Superior temporal gyrus (tissue), 1 donor: ENCODE data around the gene EEF1E1.

Experiments
- DNase-seq: peaks from one replicate; pipeline ENCODE4 v3.0.0-alpha.2; 2016; ENCODE audit errors: extremely low spot score

Gene EEF1E1

GRCh38 chr6:8087870-8088754 is 14.2 kb downstream of the EEF1E1 start:
- DNase-seq = no peak

GRCh38 chr6:8086755-8087306 is 15.5 kb downstream of the EEF1E1 start:
- no peak for DNase-seq

- DNase-seq = no peak
These were observed 17.3 kb downstream of the EEF1E1 start for GRCh38 chr6:8085053-8085511.

GRCh38 chr6:8084586-8084985 is 17.8 kb downstream of the EEF1E1 start:
- no peak for DNase-seq

- DNase-seq = no peak
These were observed 19.1 kb downstream of the EEF1E1 start for GRCh38 chr6:8082954-8083858.

- no peak for DNase-seq
These were observed 19.8 kb downstream of the EEF1E1 start for GRCh38 chr6:8082572-8082953.

- DNase-seq = no peak
These were observed 21.8 kb downstream of the EEF1E1 start for GRCh38 chr6:8080362-8081151.

- DNase-seq = no peak
These were observed 23.2 kb downstream of the EEF1E1 start for GRCh38 chr6:8079126-8079525.

- no peak for DNase-seq
These were observed 24.4 kb downstream of the EEF1E1 start for GRCh38 chr6:8077991-8078390.

GRCh38 chr6:8075704-8076103 is 26.6 kb downstream of the EEF1E1 start:
- DNase-seq = no peak

- DNase-seq = no peak
These were observed 27.2 kb downstream of the EEF1E1 start for GRCh38 chr6:8075185-8075584.

- DNase-seq = no peak
These were observed 28.1 kb downstream of the EEF1E1 start for GRCh38 chr6:8074213-8074612.

- no peak for DNase-seq
These were observed 28.6 kb downstream of the EEF1E1 start for GRCh38 chr6:8073758-8074157.

GRCh38 chr6:8070718-8071117 is 31.6 kb downstream of the EEF1E1 start:
- no peak for DNase-seq

GRCh38 chr6:8069631-8070284 is 32.6 kb downstream of the EEF1E1 start:
- no peak for DNase-seq

- no peak for DNase-seq
These were observed 33.2 kb downstream of the EEF1E1 start for GRCh38 chr6:8069151-8069550.

- DNase-seq = no peak
These were observed 36.2 kb downstream of the EEF1E1 start for GRCh38 chr6:8066108-8066507.

GRCh38 chr6:8065519-8065911 is 36.8 kb downstream of the EEF1E1 start:
- no peak for DNase-seq

GRCh38 chr6:8064638-8065518 is 37.5 kb downstream of the EEF1E1 start:
- DNase-seq = no peak
